NCI-H748 (cell line): ENCODE results near the gene STAB1.

ENCODE experiments used
- DNase-seq: peaks from one replicate; lab custom pipeline; 2025; ENCODE audit not compliant: unreplicated experiment; lab: John Stamatoyannopoulos, UW

STAB1 gene

DNA sequence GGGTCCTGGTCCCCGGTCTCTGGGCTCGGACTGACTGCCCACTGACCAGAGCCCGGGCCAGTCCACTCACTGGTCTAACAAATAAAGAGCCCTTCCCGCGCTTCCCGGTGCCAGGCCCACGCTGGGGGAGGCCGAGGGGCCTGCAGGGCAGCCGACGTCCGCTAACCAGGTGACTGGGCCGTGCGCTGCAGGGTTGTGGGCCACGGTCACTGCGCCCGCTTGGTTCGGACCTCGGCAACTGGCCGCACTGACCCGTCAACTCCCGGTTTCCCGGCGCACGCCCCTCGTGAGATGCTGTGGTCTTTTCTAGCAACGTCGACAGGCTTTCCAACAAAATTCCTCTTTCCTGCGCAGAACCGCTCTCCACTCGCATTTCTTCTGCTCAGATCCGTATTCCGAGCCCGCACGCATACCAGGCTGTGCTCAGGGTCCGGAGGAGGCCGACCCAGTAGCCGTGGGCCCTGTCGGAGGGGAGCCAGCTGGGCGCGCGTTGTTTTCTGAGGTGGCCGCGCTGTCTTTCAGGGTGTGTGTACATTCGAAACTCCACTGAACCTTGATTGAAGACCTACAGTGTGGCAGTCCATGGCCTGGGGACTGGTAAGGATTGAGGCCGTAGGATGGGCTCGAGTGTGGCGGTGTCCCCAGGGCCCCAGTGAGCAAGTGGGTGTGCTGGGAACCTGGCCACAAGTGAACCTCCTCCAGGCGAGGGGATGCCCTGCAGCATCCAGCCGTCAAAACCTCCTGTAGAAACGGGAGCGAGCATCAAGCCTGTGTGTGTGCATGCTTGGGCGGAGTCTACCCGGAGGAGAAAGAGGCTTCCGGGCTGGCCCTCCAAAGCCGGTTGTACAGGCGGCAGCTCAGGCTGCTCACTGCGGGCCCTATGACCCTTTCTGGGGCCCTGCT is 39.4 kb downstream of the STAB1 start:
- peak; percentile 65 for DNase-seq

DNA sequence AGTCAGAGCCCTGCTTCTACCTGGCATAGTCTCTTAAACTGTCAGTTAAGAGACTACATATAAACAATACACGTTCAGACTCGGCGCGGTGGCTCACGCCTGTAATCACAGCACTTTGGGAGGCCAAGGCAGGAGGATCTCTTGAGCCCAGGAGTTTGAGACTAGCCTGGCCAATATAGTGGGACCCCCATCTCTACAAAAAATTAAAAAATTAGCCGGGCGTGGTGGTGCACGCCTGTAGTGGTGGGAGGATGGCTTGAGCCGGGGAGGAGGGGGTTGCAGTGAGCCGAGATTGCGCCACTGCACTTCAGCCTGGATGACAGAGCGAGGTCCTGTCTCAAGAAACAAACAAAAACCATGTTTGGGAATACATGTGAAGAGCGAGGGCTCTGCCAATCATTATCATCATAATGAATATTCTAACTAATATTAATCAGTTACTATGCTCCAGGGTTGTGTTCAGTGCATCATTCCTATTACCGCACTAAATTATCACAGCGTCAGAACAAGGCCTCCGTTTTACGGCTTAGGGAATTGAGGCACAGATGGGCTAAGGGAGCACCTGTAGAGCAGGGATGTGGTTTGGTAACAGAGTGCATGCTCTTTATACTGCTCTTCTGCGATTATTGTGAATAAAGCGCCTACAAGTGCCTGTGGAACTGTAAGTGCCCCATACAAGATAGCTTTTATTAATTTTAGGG is 40.4 kb downstream of the STAB1 start:
- no peak for DNase-seq

DNA sequence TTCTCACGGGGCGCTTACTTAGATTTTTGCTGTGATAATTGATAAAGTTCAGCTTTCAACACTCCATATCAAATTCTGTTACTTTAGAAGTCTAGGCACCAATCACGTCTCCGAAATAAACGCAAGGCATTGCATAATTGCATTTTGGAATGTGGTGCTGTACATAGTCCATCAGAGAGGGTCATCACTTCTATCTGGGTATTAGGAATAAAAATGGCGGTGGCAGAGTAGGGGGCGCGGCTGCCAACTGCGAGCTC is 40.9 kb downstream of the STAB1 start:
- no peak for DNase-seq

DNA sequence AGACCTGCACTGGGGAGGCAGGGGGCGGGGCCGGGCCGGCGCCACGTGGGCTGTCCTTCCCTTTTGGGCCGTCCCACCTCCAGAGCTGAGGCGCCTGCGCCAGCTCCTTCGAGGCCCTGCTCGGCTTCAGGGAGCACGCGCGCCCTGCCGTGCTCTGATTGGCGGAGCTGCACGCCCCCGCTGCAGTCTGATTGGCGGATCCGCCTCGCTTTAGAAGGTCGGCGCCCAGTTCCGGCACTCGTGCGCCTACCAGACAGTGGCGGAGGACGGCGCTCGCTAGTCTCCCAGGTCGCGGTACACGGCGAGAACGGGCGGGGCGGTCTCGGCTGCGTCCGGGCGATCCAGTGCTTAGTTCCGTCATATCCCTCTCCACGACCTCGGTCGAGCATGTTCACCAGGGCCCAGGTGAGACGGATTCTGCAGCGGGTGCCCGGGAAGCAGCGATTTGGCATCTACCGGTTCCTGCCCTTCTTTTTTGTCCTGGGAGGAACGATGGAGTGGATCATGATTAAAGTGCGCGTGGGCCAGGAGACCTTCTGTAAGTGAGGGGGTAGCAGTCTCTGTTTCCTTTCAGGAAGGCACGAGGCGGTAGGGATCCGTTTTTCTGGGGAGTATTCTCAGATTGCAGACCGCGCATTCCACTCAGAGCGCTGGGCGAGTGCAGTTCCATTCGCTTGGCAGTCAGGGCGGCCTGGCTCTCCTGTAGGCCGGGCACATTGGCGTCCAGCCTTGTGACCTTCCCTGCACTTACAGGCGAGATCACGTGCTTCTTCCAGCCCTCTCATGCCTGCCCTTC is 41.4 kb downstream of the STAB1 start, which contains the start of gene UQCC5:
Gene UQCC5 (plus strand): TSS at position 237 of the 796 bp plus-strand sequence. CDS start 151 bp downstream, at position 388.
- peak; percentile 98 for DNase-seq

DNA sequence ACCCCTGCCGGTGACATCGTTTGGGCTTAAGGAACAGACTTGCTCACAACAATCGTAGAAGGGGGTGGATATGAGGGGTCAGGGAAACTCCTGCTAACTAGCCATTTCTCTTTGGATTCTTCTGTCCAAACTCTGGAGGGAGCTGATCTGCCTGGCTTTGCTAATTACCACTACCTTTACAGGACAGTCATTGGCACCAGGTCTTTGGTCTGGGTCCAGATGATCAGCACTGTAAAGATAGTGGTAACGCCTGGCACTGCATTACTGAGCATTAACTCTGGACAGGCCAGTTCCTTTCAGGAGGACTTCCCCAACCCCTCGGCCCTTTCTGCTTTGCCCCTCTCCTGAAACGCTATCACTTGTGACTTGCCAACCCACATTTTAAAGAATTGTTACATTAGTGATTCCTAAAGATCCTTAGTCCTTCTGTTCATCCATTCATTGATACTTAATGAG is 42.1 kb downstream of the STAB1 start:
- DNase-seq, result no peak

DNA sequence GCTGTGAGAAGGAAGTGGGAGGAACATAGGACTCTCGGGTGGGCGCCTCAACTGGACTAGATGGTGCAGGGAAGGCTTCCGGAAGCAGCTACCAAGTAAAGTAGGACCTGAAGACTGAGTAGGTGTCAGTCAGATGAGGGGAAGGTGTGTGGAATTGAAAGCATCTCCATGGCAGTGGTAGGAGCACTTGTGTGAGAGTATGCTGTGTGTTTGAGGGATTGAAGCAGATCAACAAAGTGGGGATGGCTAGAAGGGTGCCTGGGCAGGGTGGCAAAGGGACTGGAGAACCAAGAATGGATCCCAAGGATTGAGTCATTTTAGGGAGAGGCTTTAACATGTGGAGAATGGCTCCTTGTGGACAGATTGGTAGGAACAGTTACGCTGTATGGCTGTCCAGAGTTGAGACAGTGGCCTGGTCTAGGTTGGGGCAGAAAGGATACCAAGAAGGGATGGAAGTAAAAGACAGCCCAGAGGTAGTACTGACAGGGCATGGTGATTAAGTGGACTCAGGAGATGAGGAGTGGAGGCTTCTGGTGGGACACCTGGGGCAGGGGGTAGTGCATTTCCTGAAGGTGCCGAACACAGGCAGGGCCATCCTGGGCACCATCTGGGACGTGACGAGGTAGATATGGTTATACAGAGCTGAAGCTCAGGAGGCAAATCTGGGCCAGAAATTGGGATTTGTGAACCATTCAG is 42.7 kb downstream of the STAB1 start:
- no peak for DNase-seq

DNA sequence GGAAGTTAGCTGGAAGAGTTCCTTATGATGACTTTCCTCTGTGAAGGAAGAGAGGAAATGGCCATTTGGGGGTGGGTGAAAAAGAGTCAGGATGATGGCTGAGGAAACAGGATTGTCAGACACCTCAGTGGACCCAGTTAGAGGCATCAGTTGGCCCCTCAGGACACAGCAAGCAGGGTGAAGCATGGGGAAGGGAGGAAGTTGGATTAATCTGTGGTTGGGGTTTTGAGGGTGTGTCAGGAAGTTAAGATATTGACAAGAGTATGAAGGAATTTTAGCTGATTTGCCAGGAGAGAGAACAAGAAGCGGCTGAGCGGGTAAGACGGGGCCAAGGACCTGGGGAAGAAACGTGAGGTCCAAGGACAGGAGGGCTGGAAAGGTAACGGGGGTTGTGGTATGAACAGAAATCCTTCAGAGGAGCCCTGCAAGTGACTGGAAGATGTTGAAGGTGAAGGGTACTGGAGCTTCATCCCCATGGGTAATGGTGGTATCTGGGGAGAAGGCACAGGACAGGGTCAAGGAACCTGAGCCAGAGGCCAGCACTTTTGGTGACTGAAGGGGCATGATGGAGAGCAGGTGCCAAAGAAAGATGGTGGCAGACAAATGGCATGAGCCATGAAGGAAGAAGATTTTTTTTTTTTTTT is 44.0 kb downstream of the STAB1 start:
- no peak for DNase-seq

DNA sequence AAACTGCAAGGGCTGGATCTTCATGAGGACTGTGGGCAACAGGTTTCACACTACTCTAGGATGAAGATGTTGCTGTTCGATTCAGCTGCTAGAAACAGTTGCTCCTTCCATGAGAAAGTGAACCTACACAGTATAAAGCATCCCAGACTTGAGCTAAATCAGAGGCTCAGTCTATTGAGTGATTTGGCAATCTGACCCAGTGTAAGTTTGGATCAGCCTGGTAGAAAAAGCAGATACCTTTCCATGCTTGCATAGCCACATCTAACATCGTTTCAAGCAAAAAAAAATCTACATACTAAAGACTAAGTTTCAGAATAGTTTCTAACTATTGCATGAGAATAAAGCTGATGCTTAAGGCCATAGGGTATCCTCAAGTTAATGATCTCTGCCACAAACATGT is 45.9 kb downstream of the STAB1 start:
- no peak for DNase-seq

DNA sequence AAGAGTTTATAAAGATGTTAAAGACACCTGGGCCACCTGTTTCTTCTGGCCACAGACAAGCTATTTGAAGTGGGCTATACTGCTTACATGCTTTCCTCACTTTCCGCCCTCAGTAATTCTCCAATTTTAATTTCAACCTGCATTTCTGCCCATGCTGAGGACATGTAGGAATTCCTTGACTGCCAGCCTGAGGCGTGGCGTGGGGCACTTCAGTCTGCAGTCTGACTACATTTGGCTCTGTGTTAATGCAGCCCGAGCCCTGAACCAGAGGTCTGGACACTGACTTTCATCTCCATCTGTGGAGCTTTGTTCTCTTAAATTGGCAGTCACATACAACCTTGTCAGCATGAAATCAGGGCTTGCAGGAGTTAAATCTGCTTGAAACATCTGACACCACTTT is 49.8 kb downstream of the STAB1 start:
- DNase-seq, result no peak

DNA sequence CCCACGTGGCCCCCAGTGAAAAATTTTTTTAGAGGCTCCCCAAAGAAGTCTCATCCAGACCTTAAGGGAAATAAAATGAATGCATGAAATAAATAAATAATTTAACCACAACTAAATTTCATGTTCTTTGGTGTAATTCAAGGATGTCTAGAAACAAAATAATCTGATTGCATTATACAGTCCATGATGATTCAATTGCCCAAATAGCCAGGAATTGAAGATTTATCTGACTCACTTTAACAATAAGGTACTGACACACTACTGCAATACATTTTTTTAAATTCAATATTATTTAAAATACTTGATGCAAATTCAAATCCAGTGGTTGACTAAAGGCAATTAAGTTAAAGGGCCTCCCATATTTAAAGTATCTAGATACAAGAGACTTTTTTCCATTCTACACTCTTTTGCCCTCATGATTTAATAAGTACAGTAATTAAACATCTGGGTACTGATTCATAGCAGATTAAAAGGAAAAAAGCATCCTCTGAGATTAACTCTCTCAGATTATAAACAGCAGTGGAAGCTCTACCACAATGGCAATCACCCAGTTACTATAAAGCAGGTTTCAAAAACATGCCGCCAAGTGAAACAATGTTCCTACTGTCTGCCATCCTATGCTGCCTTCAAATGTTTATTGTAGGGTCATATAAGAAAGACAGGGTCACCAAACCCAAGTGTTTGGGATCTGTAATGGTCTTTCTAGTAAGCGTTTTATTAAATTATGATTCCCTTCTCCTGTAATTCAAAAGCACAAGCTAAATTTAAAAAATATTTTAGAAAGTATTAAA is 51.2 kb downstream of the STAB1 start:
- DNase-seq, result no peak

DNA sequence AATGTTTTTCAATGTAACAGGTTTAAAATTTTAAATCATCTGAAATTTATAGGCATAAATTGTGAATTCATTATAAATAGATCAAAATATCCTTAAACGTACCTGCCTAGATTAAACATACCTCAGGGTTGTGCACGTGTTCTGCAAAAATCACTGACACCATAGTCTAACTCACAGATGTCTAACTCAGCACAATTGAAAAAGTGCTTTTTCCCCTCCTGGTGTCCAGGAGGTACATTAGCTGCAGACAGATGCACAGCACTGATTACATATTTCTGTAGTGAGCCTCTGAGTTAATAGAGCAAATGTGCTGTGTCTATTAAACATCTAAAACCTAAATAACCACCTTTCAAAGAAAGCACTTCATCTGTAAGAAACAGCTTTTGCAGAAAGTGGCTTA is 52.0 kb downstream of the STAB1 start:
- DNase-seq, result no peak

DNA sequence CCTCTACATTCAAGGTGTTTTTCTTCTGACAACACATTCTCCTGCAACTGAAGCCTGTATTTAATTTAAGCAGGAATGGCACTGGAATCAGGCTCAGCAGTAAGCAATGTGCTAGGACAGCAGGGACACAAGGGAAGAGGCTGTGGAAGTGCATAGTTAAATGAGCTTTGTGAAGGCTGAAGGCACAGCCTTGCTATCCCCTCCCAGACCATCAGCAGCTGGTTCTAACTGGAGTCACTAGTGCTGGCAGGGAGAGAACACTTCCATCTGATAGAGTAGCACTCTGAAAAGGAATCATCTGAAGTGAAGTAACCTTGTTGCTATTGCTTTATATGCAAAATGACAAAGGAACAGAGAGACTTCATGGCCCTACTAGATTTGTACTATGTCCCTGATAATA is 56.0 kb downstream of the STAB1 start:
- DNase-seq, result no peak

DNA sequence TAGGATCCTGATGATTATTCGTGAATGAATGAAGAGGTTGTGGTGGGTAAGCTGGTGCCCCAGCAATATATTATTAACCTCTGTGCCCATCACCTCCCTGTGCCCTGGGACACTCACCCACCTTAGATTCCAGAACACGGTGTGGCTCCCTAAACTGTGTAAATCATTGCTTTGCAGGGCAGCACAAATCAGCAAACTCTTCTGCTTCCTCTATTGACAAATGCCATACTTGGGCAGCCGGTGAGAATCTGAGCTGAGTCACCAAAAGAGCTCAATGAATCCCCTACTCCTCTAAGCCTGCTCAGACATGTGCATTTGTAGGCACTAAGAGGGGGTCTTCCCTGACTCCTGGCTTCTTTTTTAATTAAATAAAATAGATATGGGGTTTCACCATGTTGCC is 57.0 kb downstream of the STAB1 start:
- DNase-seq, result no peak

DNA sequence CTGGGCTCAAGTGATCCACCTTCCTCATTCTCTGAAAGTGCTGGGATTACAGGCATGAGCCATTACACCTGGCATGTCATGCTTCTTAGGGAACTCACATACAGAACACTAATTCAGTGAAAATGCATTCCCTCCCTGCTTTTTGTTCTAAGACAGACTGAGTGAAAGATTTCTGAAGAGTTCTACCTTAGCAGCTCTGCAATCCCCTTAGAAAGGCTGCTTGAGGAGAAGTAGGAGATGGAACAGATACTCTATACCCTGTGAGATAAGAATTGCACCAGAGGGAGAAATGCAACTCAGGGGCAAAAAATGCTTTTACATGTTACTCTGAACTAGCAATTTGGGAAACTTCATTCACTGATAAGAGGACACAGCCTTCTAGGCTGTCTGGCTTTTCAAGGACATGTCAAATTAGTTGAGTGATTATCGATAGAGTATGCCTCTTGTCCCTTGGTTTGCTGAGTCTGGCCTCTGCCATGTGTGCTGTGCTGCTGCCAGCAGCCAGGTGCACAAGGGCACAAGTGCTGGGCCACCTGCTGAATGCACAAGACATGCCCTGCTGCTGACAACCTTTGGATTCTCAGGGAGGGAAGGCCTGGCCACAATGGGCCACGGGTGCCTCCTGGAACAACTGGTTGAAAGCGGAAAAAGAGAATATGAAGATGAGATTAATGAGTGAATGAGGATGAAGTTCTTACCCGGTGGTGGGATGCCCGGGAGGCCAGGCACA is 59.1 kb downstream of the STAB1 start:
- no peak for DNase-seq

DNA sequence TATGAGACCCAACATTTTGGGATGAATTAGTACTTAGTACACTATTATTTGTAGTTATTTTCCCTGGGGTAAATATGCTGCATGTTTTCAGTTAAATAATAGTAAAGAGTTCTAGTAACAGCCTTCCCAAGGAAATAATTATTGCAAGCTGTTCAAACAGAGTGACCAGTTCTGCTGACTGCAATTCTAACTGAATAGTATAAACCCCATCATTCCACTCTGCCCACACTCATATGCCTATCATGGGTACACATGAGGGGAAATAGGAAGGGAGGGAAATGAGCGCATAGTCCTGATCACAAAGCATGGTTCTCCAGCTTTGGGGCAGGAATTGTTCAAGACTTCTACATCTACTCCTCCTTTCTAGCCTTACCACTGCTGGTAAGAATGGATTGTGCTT is 59.9 kb downstream of the STAB1 start:
- no peak for DNase-seq

DNA sequence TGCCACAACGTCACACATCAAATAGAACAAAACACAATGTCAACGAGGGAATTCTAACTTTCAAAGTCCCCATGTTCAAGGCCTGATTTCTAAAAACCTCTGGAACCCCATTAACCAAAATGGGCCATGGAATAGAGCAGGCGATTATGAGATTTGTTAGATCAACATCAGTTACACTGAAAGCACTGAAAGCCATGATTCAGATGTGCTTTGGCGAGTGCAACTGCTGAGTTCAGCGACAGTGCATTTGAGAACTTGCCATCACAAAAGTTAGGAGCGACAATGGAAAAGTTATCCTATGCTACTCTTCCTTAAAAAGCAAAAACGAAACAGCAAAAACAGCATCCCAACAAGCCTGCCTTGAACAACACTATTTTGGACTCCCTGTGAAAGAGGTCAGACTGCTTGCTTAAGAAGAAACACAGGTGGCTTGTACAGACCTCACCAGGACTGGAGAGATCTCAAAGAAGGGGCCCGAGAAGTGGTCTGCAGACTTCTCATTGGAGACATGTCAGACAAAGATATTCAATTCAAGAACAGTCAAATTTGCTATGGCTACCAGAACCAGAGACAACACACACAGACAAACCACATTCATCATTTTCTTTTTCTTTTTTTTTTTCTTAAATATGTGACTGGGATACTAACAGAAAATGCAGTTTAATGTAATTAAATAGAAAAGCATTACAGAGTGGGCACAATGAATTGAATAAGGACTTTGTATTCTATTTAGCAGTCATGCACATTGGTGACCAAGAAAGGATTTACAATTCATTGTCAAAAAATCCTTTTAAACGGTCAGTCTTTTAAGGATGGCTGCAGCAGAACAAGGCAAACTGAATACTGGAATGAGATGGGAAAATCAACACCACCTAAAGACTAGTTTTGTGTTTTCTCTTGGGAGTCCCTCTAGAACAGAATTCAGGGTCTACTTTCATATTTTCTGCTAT is 62.1 kb downstream of the STAB1 start:
- DNase-seq, result no peak

DNA sequence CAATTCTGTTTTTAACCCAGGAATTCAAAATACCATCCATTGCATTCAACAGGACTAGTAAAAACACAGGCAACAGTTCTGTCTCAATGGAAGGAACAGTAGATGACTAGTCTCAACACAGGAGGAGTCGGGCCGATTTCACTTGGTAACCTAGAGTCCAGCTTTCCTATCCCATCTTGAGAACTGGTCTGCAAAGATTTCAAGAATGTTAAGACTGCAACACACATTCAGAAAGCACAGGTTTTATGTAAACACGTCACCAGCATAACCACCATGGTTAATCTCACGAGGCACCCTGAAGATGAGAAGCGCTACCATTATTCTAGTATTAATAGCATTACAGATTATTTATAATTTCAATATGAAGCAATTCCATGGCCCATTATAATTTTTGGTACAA is 63.3 kb downstream of the STAB1 start:
- DNase-seq, result no peak
